ENCODE results near the gene NDUFB2.

DNA sequence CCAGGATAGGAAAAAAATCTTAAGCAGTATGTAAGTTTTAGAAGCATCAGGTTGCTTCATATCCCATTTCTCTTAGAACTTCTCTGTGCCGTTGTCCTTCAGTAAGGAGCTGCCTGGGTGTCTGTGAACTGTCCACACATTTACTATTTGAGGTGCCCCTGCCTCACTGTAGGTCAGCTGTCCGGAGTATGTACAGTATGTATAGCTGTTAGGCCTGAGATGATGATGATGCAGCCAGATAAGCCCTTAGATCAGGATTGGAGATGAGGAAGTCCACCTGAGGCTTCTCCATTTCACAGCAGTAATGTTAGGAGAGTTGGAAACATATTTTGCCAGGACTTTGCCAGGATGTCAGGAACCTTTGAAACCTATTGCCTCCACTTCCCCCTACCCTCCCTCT is 7.7 kb downstream of the NDUFB2 start:
- TF ChIP-seq, protein P1, sequence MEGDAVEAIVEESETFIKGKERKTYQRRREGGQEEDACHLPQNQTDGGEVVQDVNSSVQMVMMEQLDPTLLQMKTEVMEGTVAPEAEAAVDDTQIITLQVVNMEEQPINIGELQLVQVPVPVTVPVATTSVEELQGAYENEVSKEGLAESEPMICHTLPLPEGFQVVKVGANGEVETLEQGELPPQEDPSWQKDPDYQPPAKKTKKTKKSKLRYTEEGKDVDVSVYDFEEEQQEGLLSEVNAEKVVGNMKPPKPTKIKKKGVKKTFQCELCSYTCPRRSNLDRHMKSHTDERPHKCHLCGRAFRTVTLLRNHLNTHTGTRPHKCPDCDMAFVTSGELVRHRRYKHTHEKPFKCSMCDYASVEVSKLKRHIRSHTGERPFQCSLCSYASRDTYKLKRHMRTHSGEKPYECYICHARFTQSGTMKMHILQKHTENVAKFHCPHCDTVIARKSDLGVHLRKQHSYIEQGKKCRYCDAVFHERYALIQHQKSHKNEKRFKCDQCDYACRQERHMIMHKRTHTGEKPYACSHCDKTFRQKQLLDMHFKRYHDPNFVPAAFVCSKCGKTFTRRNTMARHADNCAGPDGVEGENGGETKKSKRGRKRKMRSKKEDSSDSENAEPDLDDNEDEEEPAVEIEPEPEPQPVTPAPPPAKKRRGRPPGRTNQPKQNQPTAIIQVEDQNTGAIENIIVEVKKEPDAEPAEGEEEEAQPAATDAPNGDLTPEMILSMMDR (IDR thresholded peaks at IDR 0.05): no peak
- no peak for TF ChIP-seq EZH2 (IDR thresholded peaks at IDR 0.05; ENCODE audit: borderline replicate concordance, insufficient read depth, low read depth, low read length, poor library complexity, severe bottlenecking)
